HepG2 (cell line): ENCODE data around the gene GJA10. TPM values are rescaled to one million over a fixed set of nuclear protein-coding genes. Genes with fewer than 3 reads are reported as not detected.

Experiments used
- ATAC-seq: fragments of 200-7000 bp; cut with Tn5 transposase; 3 replicates; pipeline ENCODE4 v1.9.1; 2020; ENCODE audit warnings: mild to moderate bottlenecking, moderate library complexity
- BruUV-seq: library from RNA; stranded (reverse); fragments of 400-500 nt; replicated peaks from 2 replicates; lab custom pipeline; 2021; lab: Mats Ljungman, UMichigan
- CTCF ChIA-PET: fragments of 300-600 bp; formaldehyde crosslinking; extraction: SDS; loops from one replicate; lab custom pipeline; 2021; ENCODE audit warnings: low total read pairs, inconsistent platforms, low intra/inter-chr PET ratio; lab: Yijun Ruan, JAX
- POLR2A ChIA-PET: fragments of 350-600 bp; sonication (Branson Sonifier 250); formaldehyde crosslinking; loops from one replicate; lab custom pipeline; 2020; ENCODE audit warnings: antibody characterized with exemption, inconsistent platforms; lab: Yijun Ruan, JAX
- DNase-seq: peaks from one replicate; pipeline ENCODE4 v3.0.0-alpha.2; 2015; ENCODE audit warnings: low spot score
- FAIRE-seq: peaks from 3 replicates; lab custom pipeline; 2011; peaks lifted over from hg19 to GRCh38; lab: Jason Lieb, UNC
- H2AFZ ChIP-seq: one replicate; pipeline ENCODE4 v1.6.1; 2011; ENCODE audit warnings: low read length, inconsistent platforms
- H3K27ac ChIP-seq: fragments of 300-600 bp; 3 replicates; pipeline ENCODE4 v1.8.0; 2011; ENCODE audit warnings: mixed run types, mild to moderate bottlenecking, mixed read lengths, low read length, inconsistent platforms; ENCODE audit not compliant: insufficient read depth; ENCODE audit errors: extremely low read length
- H3K27me3 ChIP-seq, 2 experiments: fragments of 200-600 bp in 1 of 2; 2 replicates in 1 of 2; 3 replicates in 1 of 2; pipeline versions ENCODE4 v1.6.0 to v1.8.0; 2011; ENCODE audit warnings: low read length in 2 of 2, mild to moderate bottlenecking in 2 of 2, moderate library complexity in 2 of 2, inconsistent platforms in 1 of 2; ENCODE audit not compliant: insufficient read depth in 2 of 2, control insufficient read depth in 1 of 2
- H3K36me3 ChIP-seq, 2 experiments: fragments of 200-600 bp in 1 of 2; replicated peaks in 1 of 2; 2 replicates in 1 of 2; 3 replicates in 1 of 2; pipeline versions ENCODE4 v1.5.1 to v1.8.0; 2011; ENCODE audit warnings: low read length in 2 of 2, inconsistent platforms in 1 of 2; ENCODE audit not compliant: insufficient read depth in 2 of 2, control insufficient read depth in 1 of 2
- H3K4me1 ChIP-seq: 2 replicates; pipeline ENCODE4 v1.5.1; 2012; ENCODE audit warnings: low read length, inconsistent platforms; ENCODE audit not compliant: insufficient read depth
- H3K4me2 ChIP-seq: 2 replicates; pipeline ENCODE4 v1.6.0; 2011; ENCODE audit warnings: low read depth, low read length, inconsistent platforms
- H3K4me3 ChIP-seq, 3 experiments: fragments of 200-600 bp in 1 of 3; sonication (generic), shearing (Covaris generic) in 1 of 3; replicated peaks in 1 of 3; 2 replicates each; pipeline ENCODE4 v1.5.1; 2011 to 2016; ENCODE audit warnings: low read length in 3 of 3, inconsistent platforms in 2 of 3, low read depth in 2 of 3, mild to moderate bottlenecking in 2 of 3, control low read depth in 1 of 3, mixed read lengths in 1 of 3; ENCODE audit not compliant: insufficient read depth in 1 of 3
- H3K79me2 ChIP-seq: one replicate; pipeline ENCODE4 v1.6.1; 2011; ENCODE audit warnings: low read length, inconsistent platforms; ENCODE audit not compliant: insufficient read depth
- H3K9ac ChIP-seq: 2 replicates; pipeline ENCODE4 v1.6.0; 2011; ENCODE audit warnings: mild to moderate bottlenecking, low read depth, low read length, inconsistent platforms; ENCODE audit not compliant: insufficient read depth
- H3K9me3 ChIP-seq: 2 replicates; pipeline ENCODE4 v1.5.1; 2012; ENCODE audit warnings: mild to moderate bottlenecking, low read length
- H4K20me1 ChIP-seq: 2 replicates; pipeline ENCODE4 v1.6.0; 2011; ENCODE audit warnings: inconsistent platforms, mild to moderate bottlenecking, low read length, moderate library complexity; ENCODE audit not compliant: insufficient read depth
- CCDC6 ChIP-seq: sonication (generic); formaldehyde crosslinking; IDR thresholded peaks from 2 replicates; pipeline ENCODE4 v1.8.1; 2022; ENCODE audit warnings: mild to moderate bottlenecking, missing genetic modification reagents, moderate library complexity
- FOXA3 ChIP-seq: IDR thresholded peaks from 2 replicates; pipeline ENCODE4 v1.6.1; 2016; ENCODE audit warnings: missing genetic modification reagents, missing compliant biosample characterization
- HDAC2 ChIP-seq: sonication (generic); formaldehyde crosslinking; IDR thresholded peaks from 2 replicates; pipeline ENCODE4 v1.4.0; 2020; ENCODE audit warnings: missing genetic modification reagents
- RARG ChIP-seq: sonication (generic); formaldehyde crosslinking; IDR thresholded peaks from 2 replicates; pipeline ENCODE4 v1.4.0; 2020; ENCODE audit warnings: low read depth, mild to moderate bottlenecking, missing genetic modification reagents
- ZEB1 ChIP-seq: IDR thresholded peaks from 2 replicates; pipeline ENCODE4 v1.6.1; 2012; ENCODE audit warnings: mild to moderate bottlenecking, low read depth, inconsistent platforms; ENCODE audit not compliant: insufficient replicate concordance
- ZNF251 ChIP-seq: sonication (generic); formaldehyde crosslinking; IDR thresholded peaks from 2 replicates; pipeline ENCODE4 v1.9.0; 2021; ENCODE audit warnings: mild to moderate bottlenecking, missing genetic modification reagents
- WGBS: methylation state at CpG from one replicate; pipeline ENCODE4 v1.1.6; 2017; ENCODE audit warnings: low lambda C conversion rate; 5-methylcytosine and 5-hydroxymethylcytosine counted together
- in situ Hi-C: cut with HindIII; loops from 2 replicates; pipeline ENCODE4 v1.10.0; 2017; ENCODE audit warnings: low pct_unique_long_range_greater_than_20kb; ENCODE audit not compliant: extremely low pct_ligation_motif_present
- intact Hi-C: fragments of 100-400 bp; cut with micrococcal nuclease; formaldehyde crosslinking; loops from one replicate; pipeline ENCODE4 v1.10.0; 2022; ENCODE audit not compliant: unreplicated experiment
- polyA plus RNA-seq, 8 experiments: library from polyadenylated mRNA; depleted of rRNA in 3 of 8; stranded (reverse) in 7 of 8; unstranded in 1 of 8; fragments of >200 nt; fragmentation: Illumina TruSeq in 4 of 8; extraction: Trizol in 4 of 8; gene quantifications; 2 replicates each; pipeline versions ENCODE4 v1.2.1 to v1.2.3, GENCODE V29; 2011 to 2016; ENCODE audit warnings: low read depth in 4 of 8, missing spikeins in 1 of 8, mixed read lengths in 1 of 8; ENCODE audit not compliant: insufficient read depth in 1 of 8
- total RNA-seq, 5 experiments: library from RNA; depleted of rRNA; stranded (reverse); fragments of >200 nt; fragmentation: Illumina TruSeq; extraction: Trizol; gene quantifications; 2 replicates each; pipeline ENCODE4 v1.2.3, GENCODE V29; 2016; ENCODE audit warnings: low read depth in 1 of 5
- TF ChIP-seq, protein P1 (sequence below): fragments of 450-650 bp; IDR thresholded peaks from 2 replicates; pipeline ENCODE4 v1.6.1; 2016
- TF ChIP-seq, protein P2 (sequence below): conservative IDR thresholded peaks from 2 replicates; pipeline ENCODE4 v1.6.1; 2018; ENCODE audit warnings: missing genetic modification reagents
- TF ChIP-seq, protein P3 (sequence below): IDR thresholded peaks from 2 replicates; pipeline ENCODE4 v1.6.1; 2012; ENCODE audit warnings: low read depth, low read length, improper control_type of control experiment

Gene GJA10
- total and polyA plus RNA-seq, 2 of the 13 experiments (the other 11 are each of a cell fraction or from before 2014, with no cell fraction given): not detected

DNA sequence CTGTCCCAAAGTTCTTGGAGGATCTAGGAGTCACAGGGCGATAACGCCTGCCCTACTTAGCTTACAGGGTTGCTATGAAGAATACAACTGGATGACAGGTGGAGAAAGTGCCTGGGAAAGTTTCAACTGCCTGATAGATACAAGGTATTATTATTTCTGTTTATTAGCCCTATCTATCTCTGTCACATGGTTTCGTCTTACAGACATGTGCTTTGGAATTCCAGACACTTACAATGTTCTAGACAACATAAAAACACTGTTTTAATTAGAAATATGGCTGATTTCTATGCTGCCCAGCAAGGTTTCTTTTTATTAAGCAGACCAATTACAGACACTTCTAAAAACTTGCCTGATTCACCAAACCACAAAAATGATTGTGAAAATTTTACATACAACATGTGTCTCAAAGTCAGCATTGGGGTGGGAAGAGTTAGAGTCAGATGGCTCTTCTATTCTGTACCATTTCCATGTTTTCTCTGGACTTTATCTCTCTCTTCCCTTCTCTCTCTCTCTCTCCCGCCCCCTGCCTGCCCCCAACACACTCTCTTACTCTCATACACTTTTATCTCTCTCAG, 50.0 kb downstream of the GJA10 start:
- intact Hi-C loops (loop anchor here (5.0 to 10.0 kb wide), 2 partner anchors 348 to 641 kb away; partner anchors contain the start of gene MAP3K7), in situ Hi-C loops (loop anchor here (5.0 to 10.0 kb wide), 3 partner anchors 241 to 533 kb away; no protein-coding TSS in a partner anchor)
- Histone ChIP-seq H3K4me2 (no peak overlapping the region), H3K27me3 (peaks cover 0 to 27% of the 10 kb centered on the region in 2 experiments; a peak in 4 of 5 replicates), H3K4me3 (no peak overlapping the region), H3K27ac (no peak overlapping the region), H4K20me1 (no peaks in the 10 kb centered on the region), H3K9ac (no peak overlapping the region), H3K9me3 (no peaks in the 10 kb centered on the region), H2AFZ (no peak overlapping the region), H3K79me2 (no peaks in the 10 kb centered on the region), H3K36me3 (no peaks in the 10 kb centered on the region)
- ATAC-seq (no peak), FAIRE-seq (no peak), DNase-seq (no peak)
- POLR2A ChIA-PET: no interaction called here
- CTCF ChIA-PET: interaction anchor here (1.2 kb wide), 1 partner anchor 535 kb away, joined by 4 read pairs; no protein-coding TSS in a partner anchor
- no TSS peak for BruUV-seq
- WGBS: 14% methylated on average over 3 of the region's 4 CpGs
- TF ChIP-seq, protein P1, sequence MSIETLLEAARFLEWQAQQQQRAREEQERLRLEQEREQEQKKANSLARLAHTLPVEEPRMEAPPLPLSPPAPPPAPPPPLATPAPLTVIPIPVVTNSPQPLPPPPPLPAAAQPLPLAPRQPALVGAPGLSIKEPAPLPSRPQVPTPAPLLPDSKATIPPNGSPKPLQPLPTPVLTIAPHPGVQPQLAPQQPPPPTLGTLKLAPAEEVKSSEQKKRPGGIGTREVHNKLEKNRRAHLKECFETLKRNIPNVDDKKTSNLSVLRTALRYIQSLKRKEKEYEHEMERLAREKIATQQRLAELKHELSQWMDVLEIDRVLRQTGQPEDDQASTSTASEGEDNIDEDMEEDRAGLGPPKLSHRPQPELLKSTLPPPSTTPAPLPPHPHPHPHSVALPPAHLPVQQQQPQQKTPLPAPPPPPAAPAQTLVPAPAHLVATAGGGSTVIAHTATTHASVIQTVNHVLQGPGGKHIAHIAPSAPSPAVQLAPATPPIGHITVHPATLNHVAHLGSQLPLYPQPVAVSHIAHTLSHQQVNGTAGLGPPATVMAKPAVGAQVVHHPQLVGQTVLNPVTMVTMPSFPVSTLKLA: peak; percentile 94
- TF ChIP-seq RARG (CRISPR knock-in tag): no peak
- TF ChIP-seq, all 625 proteins: peak for 1
- H3K4me1 ChIP-seq: peaks cover 20% of the 10 kb centered on the region

DNA sequence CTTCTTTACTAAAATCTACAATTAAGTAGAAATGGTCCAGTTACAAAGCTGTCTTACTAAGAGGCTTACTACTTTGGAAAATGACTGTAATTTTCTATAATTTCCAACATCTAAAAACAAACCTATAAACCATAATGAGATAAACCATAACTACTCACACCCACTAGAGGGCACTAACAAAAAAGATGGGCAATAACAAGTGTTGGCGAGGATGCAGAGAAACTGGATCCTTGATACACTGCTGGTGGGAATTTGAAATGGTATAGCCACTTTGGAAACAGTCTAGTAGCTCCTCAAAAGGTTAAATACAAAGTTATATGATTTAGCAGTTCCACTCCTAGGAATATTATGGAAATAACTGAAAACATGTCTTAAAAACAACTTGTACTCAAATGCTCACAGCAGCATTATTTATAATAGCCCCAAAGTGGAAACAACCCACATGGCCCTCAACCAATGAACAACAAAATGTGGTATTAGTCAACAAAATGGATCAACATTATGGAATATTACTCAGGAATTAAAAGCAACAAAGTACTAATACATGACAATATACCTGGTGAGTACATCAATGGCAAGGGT, 50.6 kb downstream of the GJA10 start:
- FAIRE-seq (no peak), DNase-seq (peak; percentile 4), ATAC-seq (no peak)
- POLR2A ChIA-PET: no interaction called here
- intact Hi-C loops: loop anchor here (5.0 to 10.0 kb wide), 2 partner anchors 347 to 640 kb away; partner anchors contain the start of gene MAP3K7
- Histone ChIP-seq H3K9me3 (no peaks in the 10 kb centered on the region), H3K27ac (no peak overlapping the region), H3K4me2 (no peak overlapping the region), H3K4me3 (no peak overlapping the region), H3K27me3 (peaks cover 0 to 33% of the 10 kb centered on the region in 2 experiments; a peak in 4 of 5 replicates), H4K20me1 (no peaks in the 10 kb centered on the region), H2AFZ (no peak overlapping the region), H3K9ac (no peak overlapping the region), H3K79me2 (no peaks in the 10 kb centered on the region), H3K36me3 (no peaks in the 10 kb centered on the region), H3K4me1 (peaks cover 20% of the 10 kb centered on the region)
- CTCF ChIA-PET: interaction anchor here (1.2 kb wide), 1 partner anchor 534 kb away, joined by 4 read pairs; no protein-coding TSS in a partner anchor
- in situ Hi-C loops: loop anchor here (5.0 to 10.0 kb wide), 3 partner anchors 240 to 532 kb away; no protein-coding TSS in a partner anchor
- 0% methylated on average over 1 of the region's 1 CpG for WGBS
- no TSS peak for BruUV-seq
- TF ChIP-seq ZNF251 (CRISPR knock-in tag) (no peak), CCDC6 (CRISPR knock-in tag) (no peak), ZEB1 (no peak), HDAC2 (no peak), FOXA3 (CRISPR knock-in tag) (no peak)
- TF ChIP-seq, protein P2, sequence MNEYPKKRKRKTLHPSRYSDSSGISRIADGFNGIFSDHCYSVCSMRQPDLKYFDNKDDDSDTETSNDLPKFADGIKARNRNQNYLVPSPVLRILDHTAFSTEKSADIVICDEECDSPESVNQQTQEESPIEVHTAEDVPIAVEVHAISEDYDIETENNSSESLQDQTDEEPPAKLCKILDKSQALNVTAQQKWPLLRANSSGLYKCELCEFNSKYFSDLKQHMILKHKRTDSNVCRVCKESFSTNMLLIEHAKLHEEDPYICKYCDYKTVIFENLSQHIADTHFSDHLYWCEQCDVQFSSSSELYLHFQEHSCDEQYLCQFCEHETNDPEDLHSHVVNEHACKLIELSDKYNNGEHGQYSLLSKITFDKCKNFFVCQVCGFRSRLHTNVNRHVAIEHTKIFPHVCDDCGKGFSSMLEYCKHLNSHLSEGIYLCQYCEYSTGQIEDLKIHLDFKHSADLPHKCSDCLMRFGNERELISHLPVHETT (CRISPR knock-in tag): no peak
- TF ChIP-seq, protein P3, sequence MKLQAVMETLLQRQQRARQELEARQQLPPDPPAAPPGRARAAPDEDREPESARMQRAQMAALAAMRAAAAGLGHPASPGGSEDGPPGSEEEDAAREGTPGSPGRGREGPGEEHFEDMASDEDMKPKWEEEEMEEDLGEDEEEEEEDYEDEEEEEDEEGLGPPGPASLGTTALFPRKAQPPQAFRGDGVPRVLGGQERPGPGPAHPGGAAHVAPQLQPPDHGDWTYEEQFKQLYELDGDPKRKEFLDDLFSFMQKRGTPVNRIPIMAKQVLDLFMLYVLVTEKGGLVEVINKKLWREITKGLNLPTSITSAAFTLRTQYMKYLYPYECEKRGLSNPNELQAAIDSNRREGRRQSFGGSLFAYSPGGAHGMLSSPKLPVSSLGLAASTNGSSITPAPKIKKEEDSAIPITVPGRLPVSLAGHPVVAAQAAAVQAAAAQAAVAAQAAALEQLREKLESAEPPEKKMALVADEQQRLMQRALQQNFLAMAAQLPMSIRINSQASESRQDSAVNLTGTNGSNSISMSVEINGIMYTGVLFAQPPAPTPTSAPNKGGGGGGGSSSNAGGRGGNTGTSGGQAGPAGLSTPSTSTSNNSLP: no peak
